ENCODE data around the gene WNT3A. TPM values are rescaled to one million over a fixed set of nuclear protein-coding genes. Genes with fewer than 3 reads are reported as not detected.

The WNT3A gene
- total RNA-seq, 1 donor from 2014 or later, result not detected

- DNase-seq (ENCODE audit: extremely low spot score in 2 of 2), result no peak
- Histone ChIP-seq H3K27me3 (no peaks in the 10 kb centered on the region), H3K4me1 (peaks cover 47% of the 10 kb centered on the region), H3K36me3 (peaks cover 0 to 48% of the 10 kb centered on the region in 2 donors), H3K27ac (no peak overlapping the region), H3K9me3 (peaks cover 9% of the 10 kb centered on the region), H3K4me3 (no peak overlapping the region)
- intact Hi-C loops (cut with DNase I), result no loop called here
- TF ChIP-seq POLR2A (IDR thresholded peaks at IDR 0.05) (no peak), POLR2AphosphoS5 (IDR thresholded peaks at IDR 0.05; ENCODE audit: insufficient read depth in 1 of 2, low read depth in 1 of 2) (no peak), CTCF (IDR thresholded peaks at IDR 0.05) (no peak)
These were observed 89.1 kb downstream of the WNT3A start for GRCh38 chr1:228095938-228096337.

- Histone ChIP-seq H3K4me1 (peaks cover 45% of the 10 kb centered on the region), H3K27ac (no peak overlapping the region), H3K36me3 (peaks cover 0 to 49% of the 10 kb centered on the region in 2 donors), H3K4me3 (no peak overlapping the region), H3K9me3 (peaks cover 9% of the 10 kb centered on the region), H3K27me3 (no peaks in the 10 kb centered on the region)
- no peak for DNase-seq (ENCODE audit: extremely low spot score in 2 of 2)
- TF ChIP-seq POLR2A (IDR thresholded peaks at IDR 0.05) (no peak), POLR2AphosphoS5 (IDR thresholded peaks at IDR 0.05; ENCODE audit: insufficient read depth in 1 of 2, low read depth in 1 of 2) (no peak), CTCF (IDR thresholded peaks at IDR 0.05) (no peak)
- intact Hi-C loops (cut with DNase I), result no loop called here
These were observed 89.9 kb downstream of the WNT3A start for GRCh38 chr1:228096416-228097332.

GRCh38 chr1:228097333-228098081, 90.7 kb downstream of the WNT3A start:
- no peak overlapping the region for H3K4me3 ChIP-seq
- no peak for DNase-seq (ENCODE audit: extremely low spot score in 2 of 2)
- H3K9me3 ChIP-seq, result peaks cover 9% of the 10 kb centered on the region
- TF ChIP-seq POLR2A (IDR thresholded peaks at IDR 0.05), result no peak
- no peak overlapping the region for H3K27ac ChIP-seq
- peaks cover 45% of the 10 kb centered on the region for H3K4me1 ChIP-seq
- H3K36me3 ChIP-seq, result peaks cover 0 to 49% of the 10 kb centered on the region in 2 donors
- H3K27me3 ChIP-seq, result no peaks in the 10 kb centered on the region
- intact Hi-C loops (cut with DNase I), result no loop called here

GRCh38 chr1:228098323-228098931, 91.6 kb downstream of the WNT3A start:
- no peaks in the 10 kb centered on the region for H3K27me3 ChIP-seq
- no peak for DNase-seq (ENCODE audit: extremely low spot score in 2 of 2)
- TF ChIP-seq CTCF (IDR thresholded peaks at IDR 0.05), result no peak
- peaks cover 9% of the 10 kb centered on the region for H3K9me3 ChIP-seq
- no peak overlapping the region for H3K4me3 ChIP-seq
- H3K4me1 ChIP-seq, result peaks cover 38% of the 10 kb centered on the region
- H3K27ac ChIP-seq, result no peak overlapping the region
- peaks cover 0 to 49% of the 10 kb centered on the region in 2 donors for H3K36me3 ChIP-seq
- intact Hi-C loops (cut with DNase I), result no loop called here

GRCh38 chr1:228099331-228099732, 92.5 kb downstream of the WNT3A start:
- DNase-seq (ENCODE audit: extremely low spot score in 2 of 2), result no peak
- H3K36me3 ChIP-seq, result peaks cover 0 to 49% of the 10 kb centered on the region in 2 donors

More at GRCh38 chr1:228099331-228099732, 92.5 kb downstream of the WNT3A start:
- intact Hi-C loops (cut with DNase I), result no loop called here
- Histone ChIP-seq H3K4me1 (peaks cover 42% of the 10 kb centered on the region), H3K9me3 (peaks cover 5% of the 10 kb centered on the region), H3K27me3 (no peaks in the 10 kb centered on the region), H3K27ac (no peak overlapping the region), H3K4me3 (no peak overlapping the region)
- no peak for TF ChIP-seq POLR2AphosphoS5 (IDR thresholded peaks at IDR 0.05; ENCODE audit: insufficient read depth in 1 of 2, low read depth in 1 of 2)
- no peak for TF ChIP-seq POLR2A (IDR thresholded peaks at IDR 0.05)
- TF ChIP-seq CTCF (IDR thresholded peaks at IDR 0.05), result no peak

Measured in vagina (tissue), 2 donors.